ENCODE results near the gene SUCLG2.

SUCLG2 gene

GRCh38 chr3:67521053-67521646 lies 133.3 kb downstream of the SUCLG2 start:
- no peak for DNase-seq (ENCODE audit: low spot score in 2 of 2)
- peak overlapping the region; percentile 58 for H3K27ac Mint-ChIP-seq
- H3K9me3 Mint-ChIP-seq = no peaks in the 10 kb centered on the region
- H3K36me3 Mint-ChIP-seq = peaks cover 37% of the 10 kb centered on the region
- peaks cover 2% of the 10 kb centered on the region for H3K4me1 Mint-ChIP-seq
- no peaks in the 10 kb centered on the region for H3K27me3 Mint-ChIP-seq
- no peak for ATAC-seq (ENCODE audit: low read depth)
- peak overlapping the region; percentile 52 for H3K4me3 Mint-ChIP-seq

GRCh38 chr3:67518236-67518635 lies 136.2 kb downstream of the SUCLG2 start:
- no peaks in the 10 kb centered on the region for H3K27me3 Mint-ChIP-seq
- ATAC-seq (ENCODE audit: low read depth) = no peak
- H3K4me1 Mint-ChIP-seq = peaks cover 2% of the 10 kb centered on the region
- H3K27ac Mint-ChIP-seq = no peak overlapping the region
- peaks cover 38% of the 10 kb centered on the region for H3K36me3 Mint-ChIP-seq
- no peak for DNase-seq (ENCODE audit: low spot score in 2 of 2)
- H3K9me3 Mint-ChIP-seq = no peaks in the 10 kb centered on the region
- no peak overlapping the region for H3K4me3 Mint-ChIP-seq

DNA sequence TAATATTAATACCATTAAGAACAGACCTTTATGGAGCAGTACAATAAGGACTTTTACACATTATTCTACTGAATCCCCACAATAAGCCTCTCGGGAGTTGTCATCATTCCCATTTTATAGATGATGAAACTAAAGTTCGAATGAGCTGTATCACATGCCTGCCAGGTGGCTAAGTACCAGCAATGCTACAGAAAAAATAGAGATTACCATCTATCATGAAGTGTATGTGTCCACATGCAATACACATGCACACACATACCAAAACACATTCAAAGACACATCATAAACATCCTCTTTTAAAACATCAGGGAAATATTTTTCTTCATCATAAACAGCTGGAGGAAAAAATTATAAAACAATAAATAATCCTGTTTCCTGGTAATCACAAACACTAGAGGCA lies 136.6 kb downstream of the SUCLG2 start:
- Mint-ChIP-seq H3K36me3 (peaks cover 38% of the 10 kb centered on the region), H3K9me3 (no peaks in the 10 kb centered on the region), H3K27ac (no peak overlapping the region), H3K4me1 (peaks cover 2% of the 10 kb centered on the region), H3K27me3 (no peaks in the 10 kb centered on the region), H3K4me3 (no peak overlapping the region)
- DNase-seq (ENCODE audit: low spot score in 2 of 2) (no peak), ATAC-seq (ENCODE audit: low read depth) (no peak)

- H3K36me3 Mint-ChIP-seq = peaks cover 39% of the 10 kb centered on the region
- no peak overlapping the region for H3K4me3 Mint-ChIP-seq
- DNase-seq (ENCODE audit: low spot score in 2 of 2) (no peak), ATAC-seq (ENCODE audit: low read depth) (no peak)
- H3K27ac Mint-ChIP-seq = no peak overlapping the region
- H3K27me3 Mint-ChIP-seq = no peaks in the 10 kb centered on the region
- peaks cover under 1% of the 10 kb centered on the region for H3K4me1 Mint-ChIP-seq
- H3K9me3 Mint-ChIP-seq = no peaks in the 10 kb centered on the region
Measured at GRCh38 chr3:67516496-67516895, 137.9 kb downstream of the SUCLG2 start.

DNA sequence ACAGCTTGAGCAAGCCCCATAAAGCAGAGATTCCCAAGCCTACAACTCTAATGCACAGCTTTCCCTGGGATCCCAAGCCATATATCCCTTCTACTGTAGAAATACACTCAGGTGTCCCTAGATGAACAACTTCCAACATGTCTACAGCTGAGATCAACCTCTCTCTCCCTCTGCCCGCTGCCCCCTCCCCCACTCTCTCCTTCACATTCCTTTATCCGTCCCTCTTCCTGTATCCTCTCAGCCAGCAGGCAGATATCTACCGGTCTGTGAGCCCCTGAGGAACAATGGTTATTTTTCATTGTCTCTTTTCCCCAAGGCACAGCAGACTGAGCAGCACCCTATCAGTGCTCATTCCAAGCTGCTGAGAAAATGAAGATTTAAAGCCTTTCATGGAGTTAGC lies 138.6 kb downstream of the SUCLG2 start:
- ATAC-seq (ENCODE audit: low read depth) (no peak), DNase-seq (ENCODE audit: low spot score in 2 of 2) (no peak)
- Mint-ChIP-seq H3K27me3 (no peaks in the 10 kb centered on the region), H3K4me1 (no peaks in the 10 kb centered on the region), H3K4me3 (no peak overlapping the region), H3K9me3 (no peaks in the 10 kb centered on the region), H3K36me3 (peaks cover 41% of the 10 kb centered on the region), H3K27ac (no peak overlapping the region)

DNA sequence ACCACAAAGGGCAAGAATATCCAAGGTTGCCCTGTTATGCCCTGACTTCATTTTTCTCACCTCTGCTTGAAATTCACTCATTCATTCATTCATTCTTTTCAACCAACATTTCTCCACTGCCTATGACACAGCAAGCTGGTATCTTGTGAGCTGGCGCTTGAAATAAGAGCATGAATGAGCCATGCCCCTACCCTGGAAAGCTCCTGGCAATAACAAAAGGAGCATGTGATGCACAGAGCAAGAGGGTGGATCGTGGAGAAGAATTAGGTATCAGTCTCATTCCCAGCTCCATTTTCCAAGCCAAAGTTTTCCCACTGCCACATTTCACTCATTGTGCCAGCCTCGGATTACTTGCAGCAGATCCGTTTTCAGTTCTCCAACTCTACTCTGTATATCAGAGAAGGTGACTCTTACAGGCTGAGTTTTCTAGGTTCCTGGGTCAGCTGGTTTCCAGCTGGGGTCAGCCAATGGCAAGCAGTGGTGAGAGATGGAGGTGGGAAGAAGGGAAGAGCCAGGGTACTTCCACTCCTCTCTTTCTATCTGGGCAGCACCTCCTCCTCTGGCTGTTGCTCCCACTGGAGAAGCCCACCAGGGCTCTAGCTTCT lies 144.8 kb downstream of the SUCLG2 start:
- Mint-ChIP-seq H3K4me1 (no peaks in the 10 kb centered on the region), H3K4me3 (no peak overlapping the region), H3K27ac (no peak overlapping the region), H3K9me3 (no peaks in the 10 kb centered on the region), H3K36me3 (peaks cover 32% of the 10 kb centered on the region), H3K27me3 (no peaks in the 10 kb centered on the region)
- no peak for ATAC-seq (ENCODE audit: low read depth)
- DNase-seq (ENCODE audit: low spot score in 2 of 2) = no peak

DNA sequence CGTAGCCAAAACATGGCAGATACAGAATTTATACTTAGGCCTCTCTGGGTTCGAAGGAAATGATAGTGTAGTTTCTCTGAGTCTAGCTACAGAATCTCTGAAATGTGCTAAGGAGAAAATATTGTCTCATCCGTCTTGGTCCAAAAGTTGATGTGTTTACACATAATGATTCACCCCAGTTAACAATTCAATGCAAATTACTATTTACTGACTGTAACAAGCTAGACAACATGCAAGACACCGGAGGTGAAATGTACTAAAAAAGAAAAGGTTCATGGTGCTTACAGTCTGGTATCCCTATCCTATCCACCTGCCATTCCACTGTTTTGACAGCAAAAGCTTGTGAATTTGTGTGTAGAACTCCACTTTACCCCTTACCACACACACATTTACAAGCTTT lies 146.8 kb downstream of the SUCLG2 start:
- Mint-ChIP-seq H3K36me3 (peaks cover 28% of the 10 kb centered on the region), H3K4me1 (no peaks in the 10 kb centered on the region), H3K27me3 (no peaks in the 10 kb centered on the region), H3K4me3 (no peak overlapping the region), H3K27ac (peak overlapping the region; percentile 17), H3K9me3 (no peaks in the 10 kb centered on the region)
- DNase-seq (ENCODE audit: low spot score in 2 of 2) (no peak), ATAC-seq (ENCODE audit: low read depth) (no peak)

DNA sequence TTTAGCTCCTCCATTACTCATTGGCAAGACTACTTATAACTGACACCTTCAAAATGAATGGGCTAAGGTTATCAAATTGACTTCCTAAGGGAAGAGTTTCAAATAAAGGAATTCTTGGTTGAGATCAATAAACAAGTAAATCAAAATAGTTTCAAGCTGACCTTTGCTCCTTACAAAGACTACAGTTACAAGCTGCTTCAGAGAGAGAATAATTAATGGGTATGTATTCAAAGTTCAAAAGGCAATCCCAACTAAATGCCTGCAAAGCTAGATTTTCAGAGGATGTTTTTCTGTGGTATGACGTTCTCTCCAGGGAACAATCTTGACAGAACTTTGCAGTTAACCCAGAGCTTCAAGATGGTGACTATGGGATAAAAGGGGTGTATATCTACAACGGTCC lies 153.7 kb downstream of the SUCLG2 start:
- Mint-ChIP-seq H3K36me3 (peaks cover 20% of the 10 kb centered on the region), H3K9me3 (no peaks in the 10 kb centered on the region), H3K4me3 (no peak overlapping the region), H3K4me1 (no peaks in the 10 kb centered on the region), H3K27ac (no peak overlapping the region), H3K27me3 (no peaks in the 10 kb centered on the region)
- ATAC-seq (ENCODE audit: low read depth) (no peak), DNase-seq (ENCODE audit: low spot score in 2 of 2) (no peak)

GRCh38 chr3:67497746-67498145 lies 156.7 kb downstream of the SUCLG2 start:
- ATAC-seq (ENCODE audit: low read depth) (no peak), DNase-seq (ENCODE audit: low spot score in 2 of 2) (no peak)
- Mint-ChIP-seq H3K4me3 (no peak overlapping the region), H3K27me3 (no peaks in the 10 kb centered on the region), H3K4me1 (no peaks in the 10 kb centered on the region), H3K36me3 (peaks cover 29% of the 10 kb centered on the region), H3K27ac (no peak overlapping the region), H3K9me3 (no peaks in the 10 kb centered on the region)

- Mint-ChIP-seq H3K27ac (no peak overlapping the region), H3K36me3 (peaks cover 33% of the 10 kb centered on the region), H3K9me3 (no peaks in the 10 kb centered on the region), H3K4me1 (no peaks in the 10 kb centered on the region), H3K27me3 (no peaks in the 10 kb centered on the region), H3K4me3 (no peak overlapping the region)
- DNase-seq (ENCODE audit: low spot score in 2 of 2) = no peak
- ATAC-seq (ENCODE audit: low read depth) = no peak
Measured at GRCh38 chr3:67495751-67496150, 158.7 kb downstream of the SUCLG2 start.

GRCh38 chr3:67493808-67494207 lies 160.6 kb downstream of the SUCLG2 start:
- Mint-ChIP-seq H3K27ac (no peak overlapping the region), H3K9me3 (no peaks in the 10 kb centered on the region), H3K4me3 (no peak overlapping the region), H3K36me3 (peaks cover 38% of the 10 kb centered on the region), H3K4me1 (no peaks in the 10 kb centered on the region), H3K27me3 (no peaks in the 10 kb centered on the region)
- DNase-seq (ENCODE audit: low spot score in 2 of 2) (no peak), ATAC-seq (ENCODE audit: low read depth) (no peak)

GRCh38 chr3:67490658-67491057 lies 163.8 kb downstream of the SUCLG2 start:
- no peak for ATAC-seq (ENCODE audit: low read depth)
- no peaks in the 10 kb centered on the region for H3K9me3 Mint-ChIP-seq
- H3K4me3 Mint-ChIP-seq = no peak overlapping the region
- peak overlapping the region; percentile 47 for H3K27ac Mint-ChIP-seq
- no peaks in the 10 kb centered on the region for H3K4me1 Mint-ChIP-seq
- no peaks in the 10 kb centered on the region for H3K27me3 Mint-ChIP-seq
- H3K36me3 Mint-ChIP-seq = peaks cover 27% of the 10 kb centered on the region
- no peak for DNase-seq (ENCODE audit: low spot score in 2 of 2)

DNA sequence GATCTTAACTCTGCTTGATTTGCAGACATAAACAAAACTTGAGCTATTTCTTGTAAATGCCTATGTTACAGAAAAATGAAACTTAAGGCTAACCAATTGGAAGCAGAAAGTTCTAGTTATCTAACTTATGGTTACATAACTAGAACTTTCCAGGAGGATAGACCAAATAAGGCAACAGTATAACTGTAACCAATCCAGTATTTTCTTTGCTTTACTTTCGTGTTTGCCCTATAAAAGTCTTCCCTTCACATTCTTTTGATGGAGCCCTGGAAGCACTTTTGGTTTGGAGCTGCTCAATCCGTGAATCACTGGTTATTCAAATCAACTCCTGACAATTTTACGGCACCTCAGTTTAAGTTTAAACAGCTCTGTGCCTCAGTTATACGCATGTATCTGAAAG lies 164.6 kb downstream of the SUCLG2 start:
- no peak for ATAC-seq (ENCODE audit: low read depth)
- no peak overlapping the region for H3K4me3 Mint-ChIP-seq
- DNase-seq (ENCODE audit: low spot score in 2 of 2) = no peak
- no peak overlapping the region for H3K27ac Mint-ChIP-seq
- H3K9me3 Mint-ChIP-seq = no peaks in the 10 kb centered on the region
- H3K36me3 Mint-ChIP-seq = peaks cover 21% of the 10 kb centered on the region
- no peaks in the 10 kb centered on the region for H3K27me3 Mint-ChIP-seq
- no peaks in the 10 kb centered on the region for H3K4me1 Mint-ChIP-seq

GRCh38 chr3:67487564-67488114 lies 166.8 kb downstream of the SUCLG2 start:
- Mint-ChIP-seq H3K27ac (no peak overlapping the region), H3K9me3 (no peaks in the 10 kb centered on the region), H3K27me3 (no peaks in the 10 kb centered on the region), H3K4me1 (no peaks in the 10 kb centered on the region), H3K4me3 (no peak overlapping the region), H3K36me3 (peaks cover 17% of the 10 kb centered on the region)
- ATAC-seq (ENCODE audit: low read depth) = no peak
- DNase-seq (ENCODE audit: low spot score in 2 of 2) = no peak

- Mint-ChIP-seq H3K4me1 (no peaks in the 10 kb centered on the region), H3K36me3 (peaks cover 17% of the 10 kb centered on the region), H3K27me3 (no peaks in the 10 kb centered on the region), H3K9me3 (no peaks in the 10 kb centered on the region), H3K4me3 (no peak overlapping the region), H3K27ac (no peak overlapping the region)
- ATAC-seq (ENCODE audit: low read depth) (no peak), DNase-seq (ENCODE audit: low spot score in 2 of 2) (no peak)
Measured at GRCh38 chr3:67486883-67487282, 167.5 kb downstream of the SUCLG2 start.
